HG03432 (cell line): ENCODE results near the gene CACNA1D.

Experiments
- ATAC-seq: cut with Tn5 transposase; IDR thresholded peaks from one replicate; pipeline ENCODE4 v1.9.1; 2021; ENCODE audit warnings: mild to moderate bottlenecking, moderate library complexity; ENCODE audit not compliant: unreplicated experiment

CACNA1D gene

DNA sequence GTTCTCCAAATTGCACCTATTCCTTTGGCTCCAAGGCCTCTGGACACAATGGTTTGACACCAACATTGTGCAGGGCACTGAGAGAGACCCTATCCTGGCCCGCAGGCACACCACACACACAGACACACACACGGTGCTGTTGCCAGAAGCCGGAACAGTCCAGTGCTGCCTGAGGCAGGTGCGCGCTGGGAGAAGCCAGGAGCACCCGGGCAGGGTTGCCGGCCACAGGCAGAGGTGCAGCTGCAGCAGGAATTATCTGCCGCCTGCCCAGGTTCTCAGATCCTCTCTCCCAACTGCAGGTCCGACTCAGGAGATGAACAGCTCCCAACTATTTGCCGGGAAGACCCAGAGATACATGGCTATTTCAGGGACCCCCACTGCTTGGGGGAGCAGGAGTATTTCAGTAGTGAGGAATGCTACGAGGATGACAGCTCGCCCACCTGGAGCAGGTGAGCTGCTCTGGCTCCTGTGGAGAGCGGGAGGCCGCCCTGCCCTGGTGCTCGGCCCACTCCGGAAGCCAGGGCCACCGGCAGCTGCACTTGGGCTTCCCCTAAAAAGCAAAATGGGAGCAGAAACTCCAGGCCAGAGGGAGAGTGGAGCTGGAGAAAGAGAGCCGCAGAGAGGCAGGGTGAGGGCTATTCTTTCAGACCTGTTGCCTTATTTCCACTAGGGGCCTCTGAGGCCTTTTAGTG is 308.9 kb downstream of the CACNA1D start:
- no peak for ATAC-seq

DNA sequence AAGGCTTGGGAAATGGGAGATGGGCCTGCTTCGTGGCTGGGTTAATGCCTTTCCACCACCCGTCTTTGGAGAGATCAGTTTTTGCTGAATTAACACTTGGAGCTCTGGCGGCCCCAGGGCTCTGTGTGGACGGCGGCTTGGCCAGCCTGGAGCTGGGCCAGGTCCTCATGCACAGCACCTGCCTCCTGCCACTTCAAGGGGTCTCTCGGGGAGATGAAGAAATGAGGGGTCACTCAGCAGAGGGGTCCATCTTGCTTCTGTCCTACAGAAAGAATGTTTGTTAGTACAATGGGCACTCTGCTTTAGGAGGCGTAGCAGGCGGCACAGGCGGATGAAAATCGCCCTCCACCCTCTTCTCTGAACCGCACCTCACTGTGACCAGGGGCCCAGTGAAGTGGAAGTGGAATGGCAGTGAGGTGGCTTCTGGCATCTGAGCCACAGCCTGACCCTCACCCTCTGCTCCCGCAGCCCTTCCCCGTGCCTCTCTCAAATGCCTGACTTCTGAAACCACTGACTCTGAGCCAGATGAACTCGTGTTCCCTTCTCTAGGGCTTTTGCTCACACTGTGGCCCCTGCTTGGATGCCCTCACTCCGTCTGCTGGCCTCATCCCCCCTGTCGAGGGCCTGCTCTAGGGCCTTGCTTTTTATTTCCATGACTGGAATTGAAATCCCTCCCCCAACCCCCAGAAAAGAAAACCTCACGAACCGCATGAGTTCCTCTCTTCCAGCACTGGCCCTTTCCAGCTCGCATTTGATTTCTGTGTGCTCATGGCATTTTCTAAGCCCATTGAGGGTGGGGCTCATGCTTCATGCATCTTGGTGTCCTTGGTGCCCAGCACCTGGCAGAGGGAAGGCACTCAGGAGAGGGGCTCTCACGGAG is 309.6 kb downstream of the CACNA1D start:
- ATAC-seq: no peak

DNA sequence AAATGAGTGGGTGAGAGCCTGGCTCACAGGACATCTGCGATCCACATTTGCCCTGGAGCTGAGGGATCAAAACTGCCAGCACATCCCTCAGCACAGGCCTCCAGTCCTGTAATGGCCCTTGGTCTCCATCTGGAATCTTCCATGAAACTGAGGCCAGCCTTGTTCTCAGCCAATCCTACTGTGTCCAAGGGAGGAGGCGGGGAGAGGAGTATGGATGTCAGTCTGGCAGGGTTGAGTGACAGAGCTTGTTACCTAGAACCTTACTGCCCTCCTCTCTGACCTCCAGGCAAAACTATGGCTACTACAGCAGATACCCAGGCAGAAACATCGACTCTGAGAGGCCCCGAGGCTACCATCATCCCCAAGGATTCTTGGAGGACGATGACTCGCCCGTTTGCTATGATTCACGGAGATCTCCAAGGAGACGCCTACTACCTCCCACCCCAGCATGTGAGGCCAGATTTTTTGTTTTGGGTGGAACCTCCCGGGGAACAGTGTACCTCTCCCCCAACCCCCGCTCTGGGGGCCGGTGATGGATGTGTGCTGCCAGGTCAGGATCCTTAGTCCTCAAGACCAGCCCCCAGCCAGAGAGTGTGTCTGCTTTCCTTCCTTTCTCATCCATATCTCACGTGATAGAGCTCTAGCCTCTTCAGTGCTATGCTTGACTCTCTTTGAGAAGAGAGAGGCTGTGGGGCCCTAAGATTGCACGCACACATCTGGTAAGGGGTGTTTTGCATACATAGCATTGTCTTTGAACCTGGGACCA is 310.5 kb downstream of the CACNA1D start:
- peak; percentile 58 for ATAC-seq

DNA sequence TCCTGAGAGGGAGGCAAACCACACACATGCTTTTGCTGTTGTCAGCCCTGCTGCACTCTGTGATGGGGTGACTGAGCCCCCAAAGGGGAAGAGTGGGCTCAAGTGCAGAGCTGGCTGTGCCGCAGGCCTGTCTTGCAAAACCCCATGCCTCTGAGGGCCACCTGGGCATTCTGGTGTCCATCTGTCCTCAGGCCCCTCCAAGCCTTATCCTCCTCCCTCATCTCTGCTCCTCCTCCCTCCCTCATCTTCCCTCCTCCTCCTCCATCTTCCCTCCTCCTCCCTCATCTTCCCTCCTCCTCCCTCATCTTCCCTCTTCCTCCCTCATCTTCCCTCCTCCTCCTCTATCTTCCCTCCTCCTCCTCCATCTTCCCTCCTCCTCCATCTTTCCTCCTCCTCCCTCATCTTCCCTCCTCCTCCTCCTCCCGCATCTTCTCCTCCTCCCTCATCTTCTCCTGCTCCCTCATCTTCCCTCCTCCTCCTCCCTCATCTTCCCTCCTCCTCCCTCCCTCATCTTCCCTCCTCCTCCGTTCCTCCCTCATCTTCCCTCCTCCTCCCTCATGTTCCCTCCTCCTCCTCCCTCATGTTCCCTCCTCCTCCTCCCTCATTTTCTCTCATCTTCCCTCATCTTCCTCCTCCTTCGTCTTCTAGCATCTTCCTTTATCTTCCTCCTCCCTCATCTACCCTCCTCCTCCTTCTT is 311.2 kb downstream of the CACNA1D start:
- ATAC-seq: no peak

DNA sequence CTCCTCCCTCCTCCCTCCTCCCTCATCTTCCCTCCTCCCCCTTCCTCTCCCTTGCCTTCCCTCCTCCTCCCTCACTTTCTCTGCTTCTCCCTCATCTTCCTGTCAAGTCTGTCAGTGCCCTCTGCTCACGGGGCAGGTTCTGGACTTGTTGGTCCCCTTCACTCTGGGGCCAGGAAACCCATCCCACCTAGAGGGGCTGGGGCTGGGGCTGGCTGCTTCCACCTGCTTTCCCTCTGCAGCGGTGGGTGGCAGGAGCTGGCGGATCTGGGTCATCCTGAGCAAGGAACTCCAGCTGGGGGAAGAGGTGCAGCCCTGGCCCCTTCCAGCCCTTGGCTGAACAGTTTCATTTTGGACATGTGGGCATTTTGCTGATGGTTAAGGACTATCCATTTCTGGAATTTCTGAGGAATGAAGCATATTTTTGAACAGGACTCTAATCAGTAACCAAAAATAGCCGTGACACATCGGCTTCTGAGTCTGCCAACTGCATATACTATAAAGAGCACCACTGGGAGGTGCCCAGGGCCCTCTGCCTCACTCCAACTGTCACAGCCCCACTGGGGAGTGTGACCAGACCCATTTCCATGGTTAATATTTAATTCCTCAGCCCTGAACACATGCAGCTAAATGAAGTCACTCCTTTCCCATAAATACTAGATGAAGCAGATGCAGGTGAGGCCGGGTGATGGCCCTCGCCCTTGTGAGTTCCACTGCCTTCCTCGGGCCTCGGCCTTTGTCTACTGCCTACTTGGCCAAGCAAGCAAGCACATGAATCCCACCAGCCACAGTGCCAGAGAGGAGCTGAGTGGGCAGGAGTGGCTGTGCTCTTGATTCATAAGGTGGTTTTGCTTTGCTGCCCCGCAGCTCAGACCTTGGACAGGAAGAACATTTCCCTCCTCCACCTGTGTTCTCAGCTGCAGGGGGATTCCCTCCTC is 312.0 kb downstream of the CACNA1D start:
- peak; percentile 70 for ATAC-seq

DNA sequence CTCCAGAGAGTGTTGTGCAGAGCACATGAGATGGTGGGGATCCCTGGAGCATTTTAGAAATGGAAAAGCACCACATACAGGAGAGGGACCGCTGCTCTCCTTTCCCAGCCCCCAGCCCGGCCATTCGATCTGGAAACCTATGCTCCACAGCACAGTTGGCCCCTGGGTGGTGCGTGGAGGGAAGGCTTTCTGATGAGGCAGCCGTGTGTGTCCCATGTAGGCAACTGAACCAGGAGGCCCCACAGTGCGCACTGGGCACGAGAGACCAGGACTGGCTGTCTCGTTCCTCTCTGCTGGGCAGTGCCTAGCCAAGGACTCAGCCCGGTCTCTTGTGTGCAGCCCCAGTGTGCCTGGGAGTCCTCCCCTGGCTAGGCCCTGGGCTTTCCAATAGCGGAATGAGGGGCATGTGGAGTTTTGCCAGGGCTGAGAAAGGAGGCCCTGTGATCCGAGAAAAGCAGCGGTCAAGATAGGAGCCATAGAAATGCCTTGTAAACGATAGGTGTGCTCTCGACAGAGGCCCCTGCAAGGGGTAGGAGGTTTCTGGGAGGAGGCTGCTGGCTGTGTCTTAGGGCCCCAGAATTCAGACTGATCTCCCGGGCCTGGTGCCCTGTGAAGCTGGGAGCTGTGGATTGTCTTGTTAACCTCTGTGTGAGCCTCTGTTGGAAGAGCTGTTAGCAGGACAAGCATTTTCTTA is 312.9 kb downstream of the CACNA1D start:
- peak; percentile 5 for ATAC-seq

DNA sequence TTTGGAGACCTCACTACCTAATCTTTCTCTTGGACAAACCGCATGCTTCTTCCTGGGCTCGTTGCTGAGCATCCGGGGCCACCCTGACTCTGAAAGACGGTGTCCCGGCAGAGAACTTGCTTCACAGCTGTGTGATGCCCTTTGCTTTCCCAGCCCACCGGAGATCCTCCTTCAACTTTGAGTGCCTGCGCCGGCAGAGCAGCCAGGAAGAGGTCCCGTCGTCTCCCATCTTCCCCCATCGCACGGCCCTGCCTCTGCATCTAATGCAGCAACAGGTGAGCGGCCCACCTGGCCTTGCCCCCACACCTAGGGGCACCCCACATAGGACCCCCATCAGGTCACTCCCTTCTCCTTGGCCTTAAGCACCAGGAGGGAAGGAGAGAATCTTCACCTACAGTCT is 314.1 kb downstream of the CACNA1D start:
- ATAC-seq: no peak

DNA sequence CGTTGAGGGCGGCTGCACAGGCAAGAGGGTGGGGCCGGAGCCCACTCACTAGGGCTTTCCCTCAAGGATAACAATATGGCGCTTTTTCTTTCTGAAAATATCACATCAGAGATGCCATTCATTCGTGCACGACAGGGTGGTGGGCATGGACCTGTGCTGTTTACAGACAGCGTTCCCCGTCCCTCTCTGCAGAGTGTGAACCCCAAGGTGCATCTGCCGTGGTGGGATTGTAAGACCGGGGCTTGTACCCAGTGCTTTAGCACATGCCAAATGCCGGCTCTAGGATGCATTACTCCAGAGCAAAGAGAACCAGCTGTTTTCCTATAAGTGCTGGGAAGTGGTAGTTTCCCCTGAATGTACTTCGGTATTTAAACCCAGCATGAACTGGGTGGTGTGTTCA is 314.9 kb downstream of the CACNA1D start:
- ATAC-seq: no peak

DNA sequence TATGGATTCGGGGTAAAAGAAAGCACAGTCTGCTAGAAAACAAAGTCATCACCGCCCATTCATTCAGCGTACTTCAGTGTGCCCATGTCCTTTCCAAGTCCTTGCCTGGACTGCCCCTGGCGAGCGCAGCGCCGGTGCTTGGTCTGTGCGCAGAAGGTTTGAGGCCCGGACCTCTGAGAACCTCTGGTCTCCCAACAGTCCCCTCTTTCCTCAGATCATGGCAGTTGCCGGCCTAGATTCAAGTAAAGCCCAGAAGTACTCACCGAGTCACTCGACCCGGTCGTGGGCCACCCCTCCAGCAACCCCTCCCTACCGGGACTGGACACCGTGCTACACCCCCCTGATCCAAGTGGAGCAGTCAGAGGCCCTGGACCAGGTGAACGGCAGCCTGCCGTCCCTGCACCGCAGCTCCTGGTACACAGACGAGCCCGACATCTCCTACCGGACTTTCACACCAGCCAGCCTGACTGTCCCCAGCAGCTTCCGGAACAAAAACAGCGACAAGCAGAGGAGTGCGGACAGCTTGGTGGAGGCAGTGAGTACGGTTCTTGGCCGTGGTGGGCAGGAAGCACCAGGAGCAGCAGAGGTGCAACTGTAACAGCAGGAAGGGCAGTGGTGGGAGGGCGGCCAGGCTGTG is 315.5 kb downstream of the CACNA1D start:
- no peak for ATAC-seq

DNA sequence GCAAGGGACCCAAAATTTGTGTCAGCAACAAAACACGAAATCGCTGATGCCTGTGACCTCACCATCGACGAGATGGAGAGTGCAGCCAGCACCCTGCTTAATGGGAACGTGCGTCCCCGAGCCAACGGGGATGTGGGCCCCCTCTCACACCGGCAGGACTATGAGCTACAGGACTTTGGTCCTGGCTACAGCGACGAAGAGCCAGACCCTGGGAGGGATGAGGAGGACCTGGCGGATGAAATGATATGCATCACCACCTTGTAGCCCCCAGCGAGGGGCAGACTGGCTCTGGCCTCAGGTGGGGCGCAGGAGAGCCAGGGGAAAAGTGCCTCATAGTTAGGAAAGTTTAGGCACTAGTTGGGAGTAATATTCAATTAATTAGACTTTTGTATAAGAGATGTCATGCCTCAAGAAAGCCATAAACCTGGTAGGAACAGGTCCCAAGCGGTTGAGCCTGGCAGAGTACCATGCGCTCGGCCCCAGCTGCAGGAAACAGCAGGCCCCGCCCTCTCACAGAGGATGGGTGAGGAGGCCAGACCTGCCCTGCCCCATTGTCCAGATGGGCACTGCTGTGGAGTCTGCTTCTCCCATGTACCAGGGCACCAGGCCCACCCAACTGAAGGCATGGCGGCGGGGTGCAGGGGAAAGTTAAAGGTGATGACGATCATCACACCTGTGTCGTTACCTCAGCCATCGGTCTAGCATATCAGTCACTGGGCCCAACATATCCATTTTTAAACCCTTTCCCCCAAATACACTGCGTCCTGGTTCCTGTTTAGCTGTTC is 316.9 kb downstream of the CACNA1D start:
- no peak for ATAC-seq

DNA sequence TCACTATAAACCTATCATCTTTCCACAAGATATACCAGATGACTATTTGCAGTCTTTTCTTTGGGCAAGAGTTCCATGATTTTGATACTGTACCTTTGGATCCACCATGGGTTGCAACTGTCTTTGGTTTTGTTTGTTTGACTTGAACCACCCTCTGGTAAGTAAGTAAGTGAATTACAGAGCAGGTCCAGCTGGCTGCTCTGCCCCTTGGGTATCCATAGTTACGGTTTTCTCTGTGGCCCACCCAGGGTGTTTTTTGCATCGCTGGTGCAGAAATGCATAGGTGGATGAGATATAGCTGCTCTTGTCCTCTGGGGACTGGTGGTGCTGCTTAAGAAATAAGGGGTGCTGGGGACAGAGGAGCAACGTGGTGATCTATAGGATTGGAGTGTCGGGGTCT is 318.0 kb downstream of the CACNA1D start:
- no peak for ATAC-seq

DNA sequence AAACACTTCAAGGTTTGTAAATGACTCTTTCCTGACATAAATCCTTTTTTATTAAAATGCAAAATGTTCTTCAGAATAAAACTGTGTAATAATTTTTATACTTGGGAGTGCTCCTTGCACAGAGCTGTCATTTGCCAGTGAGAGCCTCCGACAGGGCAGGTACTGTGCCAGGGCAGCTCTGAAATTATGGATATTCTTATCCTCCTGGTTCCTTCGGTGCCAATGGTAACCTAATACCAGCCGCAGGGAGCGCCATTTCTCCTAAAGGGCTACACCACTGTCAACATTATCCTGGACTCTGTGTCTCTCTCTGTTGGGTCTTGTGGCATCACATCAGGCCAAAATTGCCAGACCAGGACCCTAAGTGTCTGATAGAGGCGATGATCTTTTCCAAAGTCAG is 318.8 kb downstream of the CACNA1D start:
- no peak for ATAC-seq

DNA sequence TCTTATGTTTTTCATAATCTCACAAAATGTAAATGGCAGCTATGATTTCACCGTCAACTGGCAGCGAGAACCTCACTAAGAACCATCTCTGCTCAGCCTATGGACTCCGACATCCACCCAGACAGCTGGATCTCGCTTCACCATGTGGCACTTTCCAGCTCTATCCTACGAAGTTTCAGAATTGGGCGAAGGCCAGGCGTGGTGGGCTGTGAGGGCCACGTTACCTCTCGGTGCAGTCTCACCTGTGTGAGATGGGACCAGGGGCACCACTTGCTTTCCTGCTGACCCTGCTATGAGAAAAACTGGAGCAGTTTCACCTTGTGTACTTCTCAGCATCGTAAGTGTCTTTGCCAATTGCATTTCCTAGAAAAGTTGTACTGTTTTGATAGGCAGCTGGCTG is 319.5 kb downstream of the CACNA1D start:
- ATAC-seq: no peak

DNA sequence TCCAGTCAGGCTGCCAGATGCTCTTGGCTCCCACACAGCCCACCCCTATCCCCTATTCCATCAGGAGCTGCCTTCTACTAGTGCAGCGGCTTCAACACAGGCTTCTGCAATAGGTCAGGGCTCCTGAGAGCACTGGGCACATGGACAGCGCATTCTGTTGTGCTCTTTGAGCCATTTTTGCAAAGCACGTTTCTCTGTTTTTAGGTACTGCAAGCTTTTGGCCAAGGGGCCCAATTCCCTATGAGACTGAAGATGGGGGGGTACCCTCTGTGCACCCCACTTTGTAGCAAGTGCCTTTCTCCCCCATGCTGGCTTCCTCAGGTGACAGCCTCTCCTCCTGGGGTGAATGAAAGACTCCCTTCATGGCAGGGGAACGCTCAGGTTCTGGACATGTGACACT is 320.7 kb downstream of the CACNA1D start:
- no peak for ATAC-seq

DNA sequence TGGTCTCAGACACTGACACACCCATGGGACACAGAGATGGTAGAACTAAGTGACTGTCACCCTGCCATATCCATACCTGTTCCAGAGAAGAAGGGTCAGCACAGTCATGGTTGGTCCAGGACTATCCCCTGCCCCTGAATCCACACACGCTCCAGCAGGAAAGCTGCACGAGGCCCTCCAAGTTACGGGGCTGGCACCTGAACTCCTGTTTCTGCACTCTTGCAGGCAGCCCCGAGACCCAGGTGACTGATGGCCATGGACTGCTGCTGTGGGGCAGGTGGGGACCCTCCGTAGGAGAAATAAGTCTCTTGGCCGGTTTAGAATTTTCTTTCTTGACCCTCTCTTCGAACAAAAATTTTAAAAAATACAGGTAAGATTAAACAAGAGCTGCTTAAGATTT is 321.2 kb downstream of the CACNA1D start:
- ATAC-seq: no peak

DNA sequence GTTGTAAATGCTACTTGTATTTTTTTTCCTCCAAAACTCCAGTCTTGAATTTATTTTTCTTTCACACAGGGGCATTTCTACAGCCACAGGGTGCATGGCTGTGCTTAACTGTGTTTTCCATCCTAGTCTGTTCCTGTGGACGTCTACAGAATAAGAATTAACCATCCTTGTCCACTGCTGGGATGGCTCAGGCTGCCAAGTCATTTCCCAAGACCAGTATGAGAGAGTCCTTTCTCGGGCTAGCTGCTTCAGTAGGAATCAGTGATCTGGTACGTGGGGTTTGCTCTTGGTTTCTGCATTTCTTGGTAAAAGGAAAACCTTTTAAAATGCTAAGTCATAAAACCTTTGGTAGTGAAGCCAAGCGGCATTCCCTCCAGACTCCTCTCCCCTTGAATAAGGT is 322.0 kb downstream of the CACNA1D start:
- no peak for ATAC-seq

DNA sequence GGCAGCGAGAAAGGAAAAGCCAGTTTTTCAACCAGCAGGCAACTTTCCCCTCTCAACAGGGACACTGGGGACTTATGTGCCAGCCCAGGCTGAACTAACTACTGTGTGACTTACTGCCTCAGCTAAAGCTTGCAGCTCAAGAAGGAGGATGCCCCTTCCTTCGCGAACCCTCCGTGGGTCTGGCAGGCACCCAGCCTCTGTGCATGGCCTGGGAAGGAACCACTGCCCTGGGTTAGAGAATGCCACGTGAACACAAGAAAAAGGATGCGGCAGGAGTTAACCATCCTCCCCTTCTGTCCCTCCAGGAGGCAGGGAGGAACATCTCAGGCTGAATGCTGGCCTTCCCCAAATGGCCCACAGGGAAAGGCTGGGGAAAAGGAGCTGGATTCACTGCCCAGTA is 322.8 kb downstream of the CACNA1D start:
- ATAC-seq: no peak

DNA sequence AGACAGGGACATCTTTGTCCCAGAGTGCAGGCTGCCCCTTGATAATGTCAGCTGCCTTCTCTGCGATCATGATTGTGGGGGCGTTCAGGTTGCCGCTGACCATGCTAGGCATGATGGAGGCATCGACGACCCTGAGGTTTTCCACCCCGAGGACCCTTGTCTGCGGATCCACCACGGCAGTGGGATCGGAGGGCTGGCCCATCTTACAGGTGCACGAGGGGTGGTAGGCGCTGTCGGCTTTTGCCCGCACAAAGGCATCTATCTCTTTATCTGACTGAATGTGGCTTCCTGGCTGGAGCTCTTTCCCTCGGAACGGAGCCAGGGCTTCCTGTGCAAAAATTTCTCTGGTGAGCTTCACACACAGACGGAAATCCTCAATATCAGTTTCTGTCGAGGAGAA is 323.4 kb downstream of the CACNA1D start:
- ATAC-seq: no peak
